Myocyte (in vitro differentiated cells): ENCODE results near the gene MAPT. TPM values are rescaled to one million over a fixed set of nuclear protein-coding genes. Genes with fewer than 3 reads are reported as not detected.
"Not testable (repeated sequence)": the region's sequence is repeated elsewhere in the genome, so short reads cannot be mapped to it uniquely, and the experiment has no call there.

ENCODE experiments used
- DNase-seq: peaks from one replicate; pipeline ENCODE4 v3.0.0-alpha.2; 2012; ENCODE audit warnings: low read depth
- total RNA-seq: library from RNA; depleted of rRNA; stranded (reverse); fragments of >200 nt; gene quantifications from 2 replicates; pipeline ENCODE4 v1.2.3, GENCODE V29; 2014

The MAPT gene
- total RNA-seq, 1 donor from 2014 or later, result 0.05 TPM

DNA sequence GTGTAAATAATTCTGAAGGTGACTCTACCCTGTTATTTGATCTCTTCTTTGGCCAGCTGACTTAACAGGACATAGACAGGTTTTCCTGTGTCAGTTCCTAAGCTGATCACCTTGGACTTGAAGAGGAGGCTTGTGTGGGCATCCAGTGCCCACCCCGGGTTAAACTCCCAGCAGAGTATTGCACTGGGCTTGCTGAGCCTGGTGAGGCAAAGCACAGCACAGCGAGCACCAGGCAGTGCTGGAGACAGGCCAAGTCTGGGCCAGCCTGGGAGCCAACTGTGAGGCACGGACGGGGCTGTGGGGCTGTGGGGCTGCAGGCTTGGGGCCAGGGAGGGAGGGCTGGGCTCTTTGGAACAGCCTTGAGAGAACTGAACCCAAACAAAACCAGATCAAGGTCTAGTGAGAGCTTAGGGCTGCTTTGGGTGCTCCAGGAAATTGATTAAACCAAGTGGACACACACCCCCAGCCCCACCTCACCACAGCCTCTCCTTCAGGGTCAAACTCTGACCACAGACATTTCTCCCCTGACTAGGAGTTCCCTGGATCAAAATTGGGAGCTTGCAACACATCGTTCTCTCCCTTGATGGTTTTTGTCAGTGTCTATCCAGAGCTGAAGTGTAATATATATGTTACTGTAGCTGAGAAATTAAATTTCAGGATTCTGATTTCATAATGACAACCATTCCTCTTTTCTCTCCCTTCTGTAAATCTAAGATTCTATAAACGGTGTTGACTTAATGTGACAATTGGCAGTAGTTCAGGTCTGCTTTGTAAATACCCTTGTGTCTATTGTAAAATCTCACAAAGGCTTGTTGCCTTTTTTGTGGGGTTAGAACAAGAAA lies 109.8 kb downstream of the MAPT start:
- peak; percentile 75 for DNase-seq

DNA sequence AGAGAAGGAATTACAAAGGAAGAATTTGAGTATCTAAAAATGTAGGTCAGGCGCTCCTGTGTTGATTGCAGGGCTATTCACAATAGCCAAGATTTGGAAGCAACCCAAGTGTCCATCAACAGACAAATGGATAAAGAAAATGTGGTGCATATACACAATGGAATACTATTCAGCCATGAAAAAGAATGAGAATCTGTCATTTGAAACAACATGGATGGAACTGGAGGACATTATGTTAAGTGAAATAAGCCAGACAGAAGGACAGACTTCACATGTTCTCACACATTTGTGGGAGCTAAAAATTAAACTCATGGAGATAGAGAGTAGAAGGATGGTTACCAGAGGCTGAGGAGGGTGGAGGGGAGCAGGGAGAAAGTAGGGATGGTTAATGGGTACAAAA lies 111.7 kb downstream of the MAPT start:
- not testable (repeated sequence) for DNase-seq

GRCh38 chr17:46007461-46007965 lies 113.2 kb downstream of the MAPT start:
- no peak for DNase-seq

DNA sequence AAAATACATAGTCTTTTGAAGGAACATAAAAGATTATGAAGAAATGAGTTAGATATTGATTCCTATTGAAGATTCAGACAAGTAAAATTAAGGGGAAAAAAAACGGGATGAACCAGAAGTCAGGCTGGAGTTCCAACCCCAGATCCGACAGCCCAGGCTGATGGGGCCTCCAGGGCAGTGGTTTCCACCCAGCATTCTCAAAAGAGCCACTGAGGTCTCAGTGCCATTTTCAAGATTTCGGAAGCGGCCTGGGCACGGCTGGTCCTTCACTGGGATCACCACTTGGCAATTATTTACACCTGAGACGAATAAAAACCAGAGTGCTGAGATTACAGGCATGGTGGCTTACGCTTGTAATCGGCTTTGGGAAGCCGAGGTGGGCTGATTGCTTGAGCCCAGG lies 114.2 kb downstream of the MAPT start:
- DNase-seq, result no peak

DNA sequence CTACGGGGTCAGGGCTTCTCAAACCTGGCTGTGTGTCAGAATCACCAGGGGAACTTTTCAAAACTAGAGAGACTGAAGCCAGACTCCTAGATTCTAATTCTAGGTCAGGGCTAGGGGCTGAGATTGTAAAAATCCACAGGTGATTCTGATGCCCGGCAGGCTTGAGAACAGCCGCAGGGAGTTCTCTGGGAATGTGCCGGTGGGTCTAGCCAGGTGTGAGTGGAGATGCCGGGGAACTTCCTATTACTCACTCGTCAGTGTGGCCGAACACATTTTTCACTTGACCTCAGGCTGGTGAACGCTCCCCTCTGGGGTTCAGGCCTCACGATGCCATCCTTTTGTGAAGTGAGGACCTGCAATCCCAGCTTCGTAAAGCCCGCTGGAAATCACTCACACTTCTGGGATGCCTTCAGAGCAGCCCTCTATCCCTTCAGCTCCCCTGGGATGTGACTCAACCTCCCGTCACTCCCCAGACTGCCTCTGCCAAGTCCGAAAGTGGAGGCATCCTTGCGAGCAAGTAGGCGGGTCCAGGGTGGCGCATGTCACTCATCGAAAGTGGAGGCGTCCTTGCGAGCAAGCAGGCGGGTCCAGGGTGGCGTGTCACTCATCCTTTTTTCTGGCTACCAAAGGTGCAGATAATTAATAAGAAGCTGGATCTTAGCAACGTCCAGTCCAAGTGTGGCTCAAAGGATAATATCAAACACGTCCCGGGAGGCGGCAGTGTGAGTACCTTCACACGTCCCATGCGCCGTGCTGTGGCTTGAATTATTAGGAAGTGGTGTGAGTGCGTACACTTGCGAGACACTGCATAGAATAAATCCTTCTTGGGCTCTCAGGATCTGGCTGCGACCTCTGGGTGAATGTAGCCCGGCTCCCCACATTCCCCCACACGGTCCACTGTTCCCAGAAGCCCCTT lies 115.6 kb downstream of the MAPT start:
- DNase-seq, result no peak

GRCh38 chr17:46010597-46011186 lies 116.3 kb downstream of the MAPT start:
- no peak for DNase-seq

DNA sequence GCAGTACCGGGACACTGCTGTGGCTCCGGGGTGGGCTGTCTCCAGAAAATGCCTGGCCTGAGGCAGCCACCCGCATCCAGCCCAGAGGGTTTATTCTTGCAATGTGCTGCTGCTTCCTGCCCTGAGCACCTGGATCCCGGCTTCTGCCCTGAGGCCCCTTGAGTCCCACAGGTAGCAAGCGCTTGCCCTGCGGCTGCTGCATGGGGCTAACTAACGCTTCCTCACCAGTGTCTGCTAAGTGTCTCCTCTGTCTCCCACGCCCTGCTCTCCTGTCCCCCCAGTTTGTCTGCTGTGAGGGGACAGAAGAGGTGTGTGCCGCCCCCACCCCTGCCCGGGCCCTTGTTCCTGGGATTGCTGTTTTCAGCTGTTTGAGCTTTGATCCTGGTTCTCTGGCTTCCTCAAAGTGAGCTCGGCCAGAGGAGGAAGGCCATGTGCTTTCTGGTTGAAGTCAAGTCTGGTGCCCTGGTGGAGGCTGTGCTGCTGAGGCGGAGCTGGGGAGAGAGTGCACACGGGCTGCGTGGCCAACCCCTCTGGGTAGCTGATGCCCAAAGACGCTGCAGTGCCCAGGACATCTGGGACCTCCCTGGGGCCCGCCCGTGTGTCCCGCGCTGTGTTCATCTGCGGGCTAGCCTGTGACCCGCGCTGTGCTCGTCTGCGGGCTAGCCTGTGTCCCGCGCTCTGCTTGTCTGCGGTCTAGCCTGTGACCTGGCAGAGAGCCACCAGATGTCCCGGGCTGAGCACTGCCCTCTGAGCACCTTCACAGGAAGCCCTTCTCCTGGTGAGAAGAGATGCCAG lies 117.6 kb downstream of the MAPT start:
- DNase-seq, result no peak

DNA sequence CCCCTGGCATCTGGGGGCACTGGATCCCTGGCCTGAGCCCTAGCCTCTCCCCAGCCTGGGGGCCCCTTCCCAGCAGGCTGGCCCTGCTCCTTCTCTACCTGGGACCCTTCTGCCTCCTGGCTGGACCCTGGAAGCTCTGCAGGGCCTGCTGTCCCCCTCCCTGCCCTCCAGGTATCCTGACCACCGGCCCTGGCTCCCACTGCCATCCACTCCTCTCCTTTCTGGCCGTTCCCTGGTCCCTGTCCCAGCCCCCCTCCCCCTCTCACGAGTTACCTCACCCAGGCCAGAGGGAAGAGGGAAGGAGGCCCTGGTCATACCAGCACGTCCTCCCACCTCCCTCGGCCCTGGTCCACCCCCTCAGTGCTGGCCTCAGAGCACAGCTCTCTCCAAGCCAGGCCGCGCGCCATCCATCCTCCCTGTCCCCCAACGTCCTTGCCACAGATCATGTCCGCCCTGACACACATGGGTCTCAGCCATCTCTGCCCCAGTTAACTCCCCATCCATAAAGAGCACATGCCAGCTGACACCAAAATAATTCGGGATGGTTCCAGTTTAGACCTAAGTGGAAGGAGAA lies 118.2 kb downstream of the MAPT start:
- no peak for DNase-seq

- DNase-seq, result no peak
These were observed 118.8 kb downstream of the MAPT start for GRCh38 chr17:46013127-46013501.

DNA sequence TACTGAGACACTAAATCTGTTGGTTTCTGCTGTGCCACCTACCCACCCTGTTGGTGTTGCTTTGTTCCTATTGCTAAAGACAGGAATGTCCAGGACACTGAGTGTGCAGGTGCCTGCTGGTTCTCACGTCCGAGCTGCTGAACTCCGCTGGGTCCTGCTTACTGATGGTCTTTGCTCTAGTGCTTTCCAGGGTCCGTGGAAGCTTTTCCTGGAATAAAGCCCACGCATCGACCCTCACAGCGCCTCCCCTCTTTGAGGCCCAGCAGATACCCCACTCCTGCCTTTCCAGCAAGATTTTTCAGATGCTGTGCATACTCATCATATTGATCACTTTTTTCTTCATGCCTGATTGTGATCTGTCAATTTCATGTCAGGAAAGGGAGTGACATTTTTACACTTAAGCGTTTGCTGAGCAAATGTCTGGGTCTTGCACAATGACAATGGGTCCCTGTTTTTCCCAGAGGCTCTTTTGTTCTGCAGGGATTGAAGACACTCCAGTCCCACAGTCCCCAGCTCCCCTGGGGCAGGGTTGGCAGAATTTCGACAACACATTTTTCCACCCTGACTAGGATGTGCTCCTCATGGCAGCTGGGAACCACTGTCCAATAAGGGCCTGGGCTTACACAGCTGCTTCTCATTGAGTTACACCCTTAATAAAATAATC lies 119.3 kb downstream of the MAPT start:
- peak; percentile 69 for DNase-seq

- not testable (repeated sequence) for DNase-seq
These were observed 125.1 kb downstream of the MAPT start for GRCh38 chr17:46019408-46019925.

- no peak for DNase-seq
These were observed 125.8 kb downstream of the MAPT start for GRCh38 chr17:46020023-46020761.

GRCh38 chr17:46020998-46021397 lies 126.6 kb downstream of the MAPT start:
- DNase-seq, result no peak

DNA sequence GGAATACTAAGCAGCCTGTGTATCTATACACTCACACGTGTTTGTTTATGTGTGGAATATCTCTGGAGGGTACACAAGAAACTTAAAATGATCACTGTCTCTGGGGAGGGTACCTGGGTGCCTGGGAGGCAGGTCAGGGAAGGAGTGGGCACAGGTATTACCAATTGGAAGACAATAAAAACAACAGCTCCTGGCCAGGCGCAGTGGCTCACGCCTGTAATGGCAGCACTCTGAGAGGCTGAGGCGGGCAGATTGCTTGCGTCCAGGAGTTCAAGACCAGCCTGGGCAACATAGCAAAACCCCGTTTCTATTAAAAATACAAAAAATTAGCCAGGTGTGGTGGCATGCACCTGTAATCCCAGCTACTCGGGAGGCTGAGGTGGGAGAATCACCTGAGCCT lies 129.0 kb downstream of the MAPT start:
- DNase-seq, result not testable (repeated sequence)

DNA sequence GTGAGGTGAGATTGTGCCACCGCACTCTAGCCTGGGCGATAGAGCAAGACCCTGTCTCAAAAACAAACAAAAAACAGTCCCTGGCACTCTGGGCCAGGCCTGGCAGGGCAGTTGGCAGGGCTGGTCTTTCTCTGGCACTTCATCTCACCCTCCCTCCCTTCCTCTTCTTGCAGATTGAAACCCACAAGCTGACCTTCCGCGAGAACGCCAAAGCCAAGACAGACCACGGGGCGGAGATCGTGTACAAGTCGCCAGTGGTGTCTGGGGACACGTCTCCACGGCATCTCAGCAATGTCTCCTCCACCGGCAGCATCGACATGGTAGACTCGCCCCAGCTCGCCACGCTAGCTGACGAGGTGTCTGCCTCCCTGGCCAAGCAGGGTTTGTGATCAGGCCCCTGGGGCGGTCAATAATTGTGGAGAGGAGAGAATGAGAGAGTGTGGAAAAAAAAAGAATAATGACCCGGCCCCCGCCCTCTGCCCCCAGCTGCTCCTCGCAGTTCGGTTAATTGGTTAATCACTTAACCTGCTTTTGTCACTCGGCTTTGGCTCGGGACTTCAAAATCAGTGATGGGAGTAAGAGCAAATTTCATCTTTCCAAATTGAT lies 129.5 kb downstream of the MAPT start:
- DNase-seq, result peak; percentile 36

DNA sequence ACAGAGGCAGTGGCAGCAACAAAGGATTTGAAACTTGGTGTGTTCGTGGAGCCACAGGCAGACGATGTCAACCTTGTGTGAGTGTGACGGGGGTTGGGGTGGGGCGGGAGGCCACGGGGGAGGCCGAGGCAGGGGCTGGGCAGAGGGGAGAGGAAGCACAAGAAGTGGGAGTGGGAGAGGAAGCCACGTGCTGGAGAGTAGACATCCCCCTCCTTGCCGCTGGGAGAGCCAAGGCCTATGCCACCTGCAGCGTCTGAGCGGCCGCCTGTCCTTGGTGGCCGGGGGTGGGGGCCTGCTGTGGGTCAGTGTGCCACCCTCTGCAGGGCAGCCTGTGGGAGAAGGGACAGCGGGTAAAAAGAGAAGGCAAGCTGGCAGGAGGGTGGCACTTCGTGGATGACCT lies 130.2 kb downstream of the MAPT start:
- no peak for DNase-seq

DNA sequence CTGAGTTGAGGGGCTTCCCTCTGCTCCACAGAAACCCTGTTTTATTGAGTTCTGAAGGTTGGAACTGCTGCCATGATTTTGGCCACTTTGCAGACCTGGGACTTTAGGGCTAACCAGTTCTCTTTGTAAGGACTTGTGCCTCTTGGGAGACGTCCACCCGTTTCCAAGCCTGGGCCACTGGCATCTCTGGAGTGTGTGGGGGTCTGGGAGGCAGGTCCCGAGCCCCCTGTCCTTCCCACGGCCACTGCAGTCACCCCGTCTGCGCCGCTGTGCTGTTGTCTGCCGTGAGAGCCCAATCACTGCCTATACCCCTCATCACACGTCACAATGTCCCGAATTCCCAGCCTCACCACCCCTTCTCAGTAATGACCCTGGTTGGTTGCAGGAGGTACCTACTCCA lies 130.7 kb downstream of the MAPT start:
- no peak for DNase-seq

DNA sequence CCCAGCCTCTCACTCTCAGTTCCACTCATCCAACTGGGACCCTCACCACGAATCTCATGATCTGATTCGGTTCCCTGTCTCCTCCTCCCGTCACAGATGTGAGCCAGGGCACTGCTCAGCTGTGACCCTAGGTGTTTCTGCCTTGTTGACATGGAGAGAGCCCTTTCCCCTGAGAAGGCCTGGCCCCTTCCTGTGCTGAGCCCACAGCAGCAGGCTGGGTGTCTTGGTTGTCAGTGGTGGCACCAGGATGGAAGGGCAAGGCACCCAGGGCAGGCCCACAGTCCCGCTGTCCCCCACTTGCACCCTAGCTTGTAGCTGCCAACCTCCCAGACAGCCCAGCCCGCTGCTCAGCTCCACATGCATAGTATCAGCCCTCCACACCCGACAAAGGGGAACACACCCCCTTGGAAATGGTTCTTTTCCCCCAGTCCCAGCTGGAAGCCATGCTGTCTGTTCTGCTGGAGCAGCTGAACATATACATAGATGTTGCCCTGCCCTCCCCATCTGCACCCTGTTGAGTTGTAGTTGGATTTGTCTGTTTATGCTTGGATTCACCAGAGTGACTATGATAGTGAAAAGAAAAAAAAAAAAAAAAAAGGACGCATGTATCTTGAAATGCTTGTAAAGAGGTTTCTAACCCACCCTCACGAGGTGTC lies 131.3 kb downstream of the MAPT start:
- DNase-seq, result no peak
